A549 (cell line): Measurements from ENCODE around the gene MRFAP1. TPM values are rescaled to one million over a fixed set of nuclear protein-coding genes. Genes with fewer than 3 reads are reported as not detected.

Experiments used
- ATAC-seq, 2 experiments: fragments of 200-7000 bp in 1 of 2; fragments of >200 bp in 1 of 2; cut with Nextera tagmentation in 1 of 2; cut with Tn5 transposase in 1 of 2; 3 replicates each; pipeline versions ENCODE4 v1.8.0 to v1.9.1; 2018 to 2020; ENCODE audit warnings: mild to moderate bottlenecking in 1 of 2, moderate library complexity in 1 of 2
- CTCF ChIA-PET: fragments of 300-600 bp; sonication (Branson Sonifier 250); formaldehyde crosslinking; extraction: SDS; loops from one replicate; lab custom pipeline; 2021; ENCODE audit warnings: antibody characterized with exemption, inconsistent platforms; lab: Yijun Ruan, JAX
- POLR2A ChIA-PET: fragments of 350-600 bp; formaldehyde crosslinking; extraction: SDS; loops from one replicate; lab custom pipeline; 2021; ENCODE audit warnings: antibody characterized with exemption, inconsistent platforms; lab: Yijun Ruan, JAX
- DNase-seq, 2 experiments: peaks; one replicate each; pipeline versions ENCODE4 v3.0.0 to v3.0.0-alpha.2; 2011 to 2016; ENCODE audit warnings: low read depth in 1 of 2, low spot score in 1 of 2
- FAIRE-seq: peaks from 2 replicates; lab custom pipeline; 2011; peaks lifted over from hg19 to GRCh38; lab: Jason Lieb, UNC
- H3K27ac ChIP-seq, 2 experiments: fragments of >200 bp; sonication (Bioruptor Twin); formaldehyde crosslinking; 3 replicates each; pipeline ENCODE4 v1.5.1; 2016 to 2017
- H3K4me1 ChIP-seq: fragments of >200 bp; sonication (Bioruptor Twin); formaldehyde crosslinking; 3 replicates; pipeline ENCODE4 v1.6.1; 2016
- H3K4me2 ChIP-seq: fragments of >200 bp; sonication (Bioruptor Twin); formaldehyde crosslinking; 3 replicates; pipeline ENCODE4 v1.6.1; 2016
- H3K4me3 ChIP-seq: fragments of >200 bp; sonication (Bioruptor Twin); formaldehyde crosslinking; 3 replicates; pipeline ENCODE4 v1.5.1; 2016
- H3K9me3 ChIP-seq: fragments of >200 bp; sonication (Bioruptor Twin); formaldehyde crosslinking; 3 replicates; pipeline ENCODE4 v1.6.1; 2016
- CBX2 ChIP-seq: fragments of 200-600 bp; sonication (generic); IDR thresholded peaks from 2 replicates; pipeline ENCODE4 v1.6.1; 2016; ENCODE audit warnings: low read depth, mild to moderate bottlenecking, borderline replicate concordance
- CTCF ChIP-seq: fragments of >200 bp; sonication (Bioruptor Twin); formaldehyde crosslinking; IDR thresholded peaks from 3 replicates; pipeline ENCODE4 v1.5.1; 2016
- EHF ChIP-seq: fragments of 250-450 bp; sonication (Bioruptor Pico); IDR thresholded peaks from 2 replicates; pipeline ENCODE4 v1.5.0; 2020; ENCODE audit warnings: mild to moderate bottlenecking
- ELK1 ChIP-seq: fragments of 150-350 bp; IDR thresholded peaks from 2 replicates; pipeline ENCODE4 v1.6.1; 2014; ENCODE audit warnings: low read depth, mild to moderate bottlenecking, low read length
- EP300 ChIP-seq, 2 experiments: fragments of >200 bp; sonication (Bioruptor Twin); formaldehyde crosslinking; IDR thresholded peaks; 2 replicates in 1 of 2; 3 replicates in 1 of 2; pipeline ENCODE4 v1.6.1; 2016 to 2017
- JUNB ChIP-seq: fragments of >200 bp; sonication (Bioruptor Twin); formaldehyde crosslinking; IDR thresholded peaks from 2 replicates; pipeline ENCODE4 v1.6.1; 2016
- KDM5A ChIP-seq: fragments of 200-600 bp; sonication (generic); IDR thresholded peaks from 2 replicates; pipeline ENCODE4 v1.6.1; 2016; ENCODE audit warnings: antibody characterized with exemption, mild to moderate bottlenecking
- MAZ ChIP-seq: fragments of 150-350 bp; IDR thresholded peaks from 2 replicates; pipeline ENCODE4 v1.6.1; 2014; ENCODE audit warnings: antibody characterized with exemption, low read depth, low read length, borderline replicate concordance
- RAD21 ChIP-seq, 2 experiments: fragments of >200 bp in 1 of 2; sonication (Bioruptor Twin) in 1 of 2; formaldehyde crosslinking in 1 of 2; IDR thresholded peaks in 1 of 2; conservative IDR thresholded peaks in 1 of 2; 2 replicates in 1 of 2; 3 replicates in 1 of 2; pipeline ENCODE4 v1.6.1; 2012 to 2018; ENCODE audit warnings: inconsistent platforms in 1 of 2
- RARB ChIP-seq: fragments of 250-450 bp; sonication (Bioruptor Pico); IDR thresholded peaks from 2 replicates; pipeline ENCODE4 v1.8.0; 2021; ENCODE audit warnings: mild to moderate bottlenecking, moderate library complexity
- RFX5 ChIP-seq: fragments of 450-650 bp; IDR thresholded peaks from 2 replicates; pipeline ENCODE4 v1.7.1; 2014; ENCODE audit warnings: antibody characterized with exemption, mild to moderate bottlenecking, moderate library complexity
- SREBF2 ChIP-seq: fragments of 450-650 bp; IDR thresholded peaks from 2 replicates; pipeline ENCODE4 v1.6.1; 2014; ENCODE audit warnings: mild to moderate bottlenecking, moderate library complexity
- ZFP36 ChIP-seq: fragments of 450-650 bp; IDR thresholded peaks from 2 replicates; pipeline ENCODE4 v1.6.1; 2014; ENCODE audit warnings: borderline replicate concordance; ENCODE audit not compliant: partially characterized antibody
- ZSCAN20 ChIP-seq: fragments of 250-450 bp; sonication (Bioruptor Pico); IDR thresholded peaks from 2 replicates; pipeline ENCODE4 v1.8.0; 2022; ENCODE audit warnings: mild to moderate bottlenecking, moderate library complexity
- WGBS: methylation state at CpG from one replicate; pipeline ENCODE4 v1.1.6; 2017; ENCODE audit errors: missing lambda C conversion rate; 5-methylcytosine and 5-hydroxymethylcytosine counted together
- polyA plus RNA-seq, 4 experiments: library from polyadenylated mRNA; depleted of rRNA in 3 of 4; stranded (reverse); fragments of >200 nt; fragmentation: RNase III in 1 of 4; extraction: RNeasy Plus Mini Kit Qiagen cat#74134 plus additional on column Dnase treatment in 1 of 4; gene quantifications; 2 replicates in 3 of 4; 3 replicates in 1 of 4; pipeline ENCODE4 v1.2.3, GENCODE V29; 2011 to 2017
- TF ChIP-seq, protein P1 (sequence below): fragments of 250-450 bp; sonication (Bioruptor Pico); IDR thresholded peaks from 2 replicates; pipeline ENCODE4 v1.5.0; 2020; ENCODE audit warnings: low read depth, mild to moderate bottlenecking, moderate library complexity
- TF ChIP-seq, protein P2 (sequence below): fragments of >200 bp; sonication (Bioruptor Twin); formaldehyde crosslinking; IDR thresholded peaks from 2 replicates; pipeline ENCODE4 v1.6.1; 2016

The MRFAP1 gene
- polyA plus RNA-seq, 2 of the 4 experiments (the other 2 are of a cell fraction), result 272 to 304 TPM

GRCh38 chr4:6594341-6594740 is 46.1 kb upstream of the MRFAP1 start:
- 94% methylated on average over 10 of the region's 22 CpGs for WGBS
- Histone ChIP-seq H3K9me3 (no peaks in the 10 kb centered on the region), H3K27ac (no peak overlapping the region), H3K4me1 (no peaks in the 10 kb centered on the region), H3K4me2 (no peak overlapping the region), H3K4me3 (no peak overlapping the region)
- ChIA-PET POLR2A (no interaction called here), CTCF (no interaction called here)
- ATAC-seq, result no peak
- no peak for DNase-seq
- TF ChIP-seq ZSCAN20 (no peak), CTCF (no peak), SREBF2 (no peak), JUNB (no peak)
- TF ChIP-seq, protein P1, sequence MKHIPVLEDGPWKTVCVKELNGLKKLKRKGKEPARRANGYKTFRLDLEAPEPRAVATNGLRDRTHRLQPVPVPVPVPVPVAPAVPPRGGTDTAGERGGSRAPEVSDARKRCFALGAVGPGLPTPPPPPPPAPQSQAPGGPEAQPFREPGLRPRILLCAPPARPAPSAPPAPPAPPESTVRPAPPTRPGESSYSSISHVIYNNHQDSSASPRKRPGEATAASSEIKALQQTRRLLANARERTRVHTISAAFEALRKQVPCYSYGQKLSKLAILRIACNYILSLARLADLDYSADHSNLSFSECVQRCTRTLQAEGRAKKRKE, result no peak
- FAIRE-seq, result no peak

DNA sequence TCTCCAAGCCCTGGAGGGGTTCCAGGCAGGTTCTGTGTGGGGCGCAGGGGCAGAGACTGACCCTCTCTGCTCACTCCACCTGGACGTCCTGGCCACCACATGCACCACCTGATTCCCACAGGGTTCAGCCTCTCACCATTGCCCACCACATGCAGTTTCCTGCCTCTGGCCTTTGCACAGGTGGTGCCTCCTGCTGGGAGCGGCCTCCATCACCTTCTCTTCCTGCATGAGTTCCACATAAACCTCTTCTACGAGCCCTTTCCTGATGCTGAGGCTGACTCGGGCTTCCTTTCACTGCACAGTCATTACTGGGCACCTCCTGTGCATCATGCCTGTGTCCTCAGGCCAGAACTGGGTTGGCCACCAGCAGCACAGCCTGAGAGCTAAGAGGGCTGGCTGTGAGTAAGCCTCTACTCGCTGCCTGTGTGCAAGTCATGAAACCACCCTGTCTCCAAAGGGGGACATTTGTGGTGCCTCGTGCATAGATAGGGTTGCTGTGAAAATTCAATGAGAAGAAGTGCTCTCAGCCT is 45.6 kb upstream of the MRFAP1 start:
- 84% methylated on average over 6 of the region's 7 CpGs for WGBS
- ChIA-PET POLR2A (no interaction called here), CTCF (no interaction called here)
- FAIRE-seq (no peak), ATAC-seq (no peak), DNase-seq (no peak)
- H3K4me2 ChIP-seq, result no peak overlapping the region
- H3K27ac ChIP-seq, result no peak overlapping the region
- no peak overlapping the region for H3K4me3 ChIP-seq
- no peaks in the 10 kb centered on the region for H3K4me1 ChIP-seq
- H3K9me3 ChIP-seq, result no peaks in the 10 kb centered on the region
- TF ChIP-seq ZSCAN20 (no peak), EP300 (IDR thresholded peaks at IDR 0.05) (no peak), EHF (CRISPR knock-in tag) (no peak), RAD21 (conservative IDR thresholded peaks at IDR 0.05 in 1 of 2, IDR thresholded peaks at IDR 0.05 in 1 of 2) (no peak), CBX2 (no peak), MAZ (no peak)
- TF ChIP-seq, protein P2, sequence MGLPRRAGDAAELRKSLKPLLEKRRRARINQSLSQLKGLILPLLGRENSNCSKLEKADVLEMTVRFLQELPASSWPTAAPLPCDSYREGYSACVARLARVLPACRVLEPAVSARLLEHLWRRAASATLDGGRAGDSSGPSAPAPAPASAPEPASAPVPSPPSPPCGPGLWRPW, result no peak

DNA sequence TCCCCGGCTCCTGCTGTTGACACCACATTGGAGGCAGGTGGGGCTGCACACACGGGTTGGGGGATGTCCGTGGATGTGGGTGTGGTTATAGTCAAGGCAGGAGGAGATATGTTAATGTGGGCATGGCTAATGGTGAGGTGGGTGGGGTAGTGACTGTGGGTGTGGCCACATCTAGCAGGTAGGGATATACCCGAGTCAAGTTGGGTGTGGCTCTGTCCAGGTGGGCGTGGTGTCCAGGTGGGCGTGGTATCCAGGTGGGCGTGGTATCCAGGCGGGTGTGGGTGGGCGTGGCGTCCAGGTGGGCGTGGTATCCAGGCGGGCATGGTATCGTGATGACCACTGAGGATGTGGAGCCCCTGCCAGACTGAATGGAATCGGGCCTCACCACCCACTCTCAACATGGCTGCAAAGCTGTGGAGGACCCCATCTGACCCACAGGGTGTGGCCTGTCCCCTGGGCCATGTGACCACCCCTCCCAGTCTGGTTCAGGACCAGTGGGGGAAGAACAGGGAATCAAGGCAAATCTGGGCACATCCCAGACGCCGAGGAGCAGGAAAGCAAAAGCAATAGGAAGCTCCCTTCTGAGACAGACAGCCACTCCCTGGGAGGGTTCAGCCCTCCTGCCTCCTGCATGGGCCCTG is 44.5 kb upstream of the MRFAP1 start:
- H3K9me3 ChIP-seq, result no peaks in the 10 kb centered on the region
- TF ChIP-seq RFX5, result no peak
- no peak overlapping the region for H3K4me3 ChIP-seq
- WGBS, result 62% methylated on average over 4 of the region's 16 CpGs
- FAIRE-seq, result no peak
- ATAC-seq, result peak; percentile 44 to 73; a peak in 4 of 6 replicates
- peak; percentile 17 to 49 for DNase-seq
- CTCF ChIA-PET, result no interaction called here
- POLR2A ChIA-PET, result no interaction called here
- H3K4me1 ChIP-seq, result no peaks in the 10 kb centered on the region
- H3K4me2 ChIP-seq, result no peak overlapping the region
- H3K27ac ChIP-seq, result no peak overlapping the region

GRCh38 chr4:6596948-6597347 is 43.5 kb upstream of the MRFAP1 start:
- FAIRE-seq (no peak), DNase-seq (no peak), ATAC-seq (no peak)
- TF ChIP-seq ELK1 (no peak), SREBF2 (no peak), RARB (no peak), CTCF (no peak), ZFP36 (no peak), KDM5A (no peak), RFX5 (no peak)
- Histone ChIP-seq H3K4me1 (no peaks in the 10 kb centered on the region), H3K4me3 (no peak overlapping the region), H3K27ac (no peak overlapping the region), H3K4me2 (no peak overlapping the region), H3K9me3 (no peaks in the 10 kb centered on the region)
- ChIA-PET CTCF (no interaction called here), POLR2A (no interaction called here)
- WGBS, result 95% methylated on average over 16 of the region's 17 CpGs
